RWPE1 (cell line): Measurements from ENCODE around the gene PLEKHG5.

Experiments used
- CTCF ChIA-PET: fragments of 350-600 bp; sonication (Branson Sonifier 250); formaldehyde crosslinking; extraction: SDS; loops from one replicate; lab custom pipeline; 2021; lab: Yijun Ruan, JAX
- POLR2A ChIA-PET: fragments of 400-600 bp; formaldehyde crosslinking; extraction: SDS; loops from one replicate; lab custom pipeline; 2020; ENCODE audit warnings: antibody characterized with exemption; ENCODE audit not compliant: low non-redundant PET; lab: Yijun Ruan, JAX
- DNase-seq: peaks from one replicate; pipeline ENCODE4 v3.0.0; 2012; ENCODE audit warnings: low spot score
- H3K27ac ChIP-seq: fragments of 450-650 bp; 2 replicates; pipeline ENCODE4 v1.5.1; 2017
- CTCF ChIP-seq: fragments of 450-650 bp; conservative IDR thresholded peaks from 2 replicates; pipeline ENCODE4 v1.5.1; 2017; ENCODE audit warnings: low read depth, mild to moderate bottlenecking

Gene PLEKHG5

GRCh38 chr1:6531996-6532395 is 40.5 kb upstream of the PLEKHG5 start:
- TF ChIP-seq CTCF = no peak
- no peak for DNase-seq
- no peak overlapping the region for H3K27ac ChIP-seq
- CTCF ChIA-PET = interaction anchor here (0.6 kb wide), 1 partner anchor 46 kb away, joined by 4 read pairs; no protein-coding TSS in a partner anchor
- POLR2A ChIA-PET = no interaction called here

- no peak for TF ChIP-seq CTCF
- ChIA-PET CTCF (interaction anchor here (0.7 kb wide), 1 partner anchor 30 kb away, joined by 3 read pairs; no protein-coding TSS in a partner anchor), POLR2A (no interaction called here)
- DNase-seq = no peak
- H3K27ac ChIP-seq = no peak overlapping the region
These were observed 39.2 kb upstream of the PLEKHG5 start for GRCh38 chr1:6530504-6531160.

- POLR2A ChIA-PET = no interaction called here
- CTCF ChIA-PET = interaction anchor here (1.7 kb wide), 1 partner anchor 43 kb away, joined by 5 read pairs; no protein-coding TSS in a partner anchor
- DNase-seq = no peak
These were observed 37.0 kb upstream of the PLEKHG5 start for GRCh38 chr1:6528492-6528891.

GRCh38 chr1:6526316-6526715 is 34.8 kb upstream of the PLEKHG5 start:
- no peak overlapping the region for H3K27ac ChIP-seq
- no peak for DNase-seq
- CTCF ChIA-PET = interaction anchor here (2.2 kb wide), 1 partner anchor 37 kb away, joined by 6 read pairs; no protein-coding TSS in a partner anchor
- no peak for TF ChIP-seq CTCF
- POLR2A ChIA-PET = no interaction called here

More at GRCh38 chr1:6528492-6528891, 37.0 kb upstream of the PLEKHG5 start:
- TF ChIP-seq CTCF = no peak
- H3K27ac ChIP-seq = peak overlapping the region; percentile 3; the same call in 1 of the 2 replicates

GRCh38 chr1:6523566-6523965 is 32.1 kb upstream of the PLEKHG5 start:
- peak; percentile 65 for DNase-seq
- CTCF ChIA-PET = interaction anchor here (0.6 to 1.4 kb wide), 6 partner anchors 10 to 378 kb away, joined by 3 to 7 read pairs (median 4); no protein-coding TSS in a partner anchor
- POLR2A ChIA-PET = interaction anchor here (0.7 to 1.2 kb wide), 2 partner anchors 33 to 79 kb away, joined by 5 read pairs; partner anchors contain the start of gene KLHL21
- H3K27ac ChIP-seq = peak overlapping the region; percentile 32
- TF ChIP-seq CTCF = peak; percentile 48

- peak; percentile 58 for DNase-seq
- CTCF ChIA-PET = interaction anchor here (0.7 to 1.0 kb wide), 2 partner anchors 8 to 1747 kb away, joined by 3 to 4 read pairs; no protein-coding TSS in a partner anchor
- no peak for TF ChIP-seq CTCF
- POLR2A ChIA-PET = interaction anchor here (0.6 kb wide), 1 partner anchor 31 kb away, joined by 3 read pairs; no protein-coding TSS in a partner anchor
- H3K27ac ChIP-seq = peak overlapping the region; percentile 47
These were observed 30.1 kb upstream of the PLEKHG5 start for GRCh38 chr1:6521536-6521935.
